Right ventricle myocardium inferior (tissue), 1 donor: ENCODE results near the gene ATP1A1. TPM values are rescaled to one million over a fixed set of nuclear protein-coding genes. Genes with fewer than 3 reads are reported as not detected.

Source experiments
- ATAC-seq: fragments of 200-7000 bp; cut with Tn5 transposase; one replicate; pipeline ENCODE4 v1.9.1; 2020; ENCODE audit warnings: mild to moderate bottlenecking, moderate library complexity
- DNase-seq: peaks from one replicate; pipeline ENCODE4 v3.0.0; 2021; ENCODE audit errors: missing footprints
- intact Hi-C: fragments of 100-400 bp; cut with DNase I; formaldehyde crosslinking; loops from one replicate; pipeline ENCODE4 v1.11.0; 2022
- total RNA-seq: library from RNA; stranded (reverse); fragmentation: NEBNext Ultra II Directional; extraction: Animal tissue kit (Norgen Biotek cat#: 25700); gene quantifications from one replicate; pipeline ENCODE4 v1.2.1, GENCODE V29; 2021
- donor health status: DM: no; HTN: yes; CAD: no; lungs with severe emphysema.

ATP1A1 gene
- total RNA-seq, 1 donor from 2014 or later = 298 TPM

DNA sequence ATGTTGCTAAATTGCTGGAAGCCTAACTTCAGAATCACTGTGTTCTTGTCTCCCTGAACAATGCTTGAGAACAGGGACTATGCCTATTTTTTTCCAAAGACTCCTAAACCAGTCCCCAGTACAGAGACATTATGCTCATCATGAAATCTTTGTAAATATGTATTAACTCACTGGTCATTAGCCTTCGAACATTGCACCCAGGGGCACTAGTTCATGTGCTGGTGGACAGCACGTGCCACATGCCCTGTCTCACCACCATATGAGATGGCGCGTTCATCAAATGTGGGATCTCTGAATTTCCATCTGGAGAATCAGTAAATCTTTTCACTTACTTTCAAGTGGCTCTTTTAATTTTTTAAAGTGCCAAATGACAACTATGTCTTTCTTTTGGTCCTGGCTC, 11.0 kb upstream of the ATP1A1 start:
- DNase-seq = no peak
- intact Hi-C loops = no loop called here
- ATAC-seq = no peak

DNA sequence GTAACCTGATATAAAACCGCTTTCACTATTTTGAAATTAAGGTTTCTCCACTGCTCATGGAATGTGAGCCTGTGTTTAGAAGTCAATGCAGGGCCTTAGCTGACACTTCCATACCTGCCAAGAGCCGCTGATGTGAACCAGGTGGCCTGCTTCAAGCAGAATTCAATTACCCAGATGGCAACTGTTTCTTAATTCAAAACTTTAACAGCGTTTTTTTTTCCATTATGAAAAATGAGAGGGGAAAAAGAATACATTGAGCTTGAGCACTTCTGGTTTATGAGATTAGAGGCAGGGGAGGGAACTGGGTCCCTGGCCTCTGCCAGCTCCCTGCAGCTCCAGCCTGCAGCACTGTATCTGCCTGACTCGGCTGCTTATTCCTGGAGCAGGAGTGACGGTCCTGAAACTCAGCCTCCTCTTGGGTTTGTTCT, 7.7 kb upstream of the ATP1A1 start:
- intact Hi-C loops = no loop called here
- ATAC-seq = peak; percentile 66
- no peak for DNase-seq

DNA sequence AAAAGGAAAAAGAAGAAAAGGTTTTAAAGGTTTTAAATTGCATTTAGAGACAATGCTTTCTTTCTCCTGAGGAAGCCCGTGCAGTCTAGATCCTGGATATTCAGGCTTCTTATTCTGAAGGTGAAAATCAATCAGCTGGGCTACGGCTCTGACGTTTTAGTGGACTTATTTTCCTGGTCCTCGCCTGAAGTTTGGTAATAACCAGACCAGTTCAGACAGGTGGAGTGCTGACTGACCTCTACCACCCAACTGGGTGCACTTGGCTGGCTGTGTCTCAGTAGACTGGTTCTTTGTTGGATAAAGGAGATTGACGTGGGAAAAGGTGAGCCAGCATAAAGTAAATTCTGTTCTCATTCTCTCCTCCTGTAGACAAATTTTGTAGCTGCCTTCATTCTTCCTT, 7.2 kb upstream of the ATP1A1 start:
- ATAC-seq (no peak), DNase-seq (no peak)
- intact Hi-C loops = no loop called here

DNA sequence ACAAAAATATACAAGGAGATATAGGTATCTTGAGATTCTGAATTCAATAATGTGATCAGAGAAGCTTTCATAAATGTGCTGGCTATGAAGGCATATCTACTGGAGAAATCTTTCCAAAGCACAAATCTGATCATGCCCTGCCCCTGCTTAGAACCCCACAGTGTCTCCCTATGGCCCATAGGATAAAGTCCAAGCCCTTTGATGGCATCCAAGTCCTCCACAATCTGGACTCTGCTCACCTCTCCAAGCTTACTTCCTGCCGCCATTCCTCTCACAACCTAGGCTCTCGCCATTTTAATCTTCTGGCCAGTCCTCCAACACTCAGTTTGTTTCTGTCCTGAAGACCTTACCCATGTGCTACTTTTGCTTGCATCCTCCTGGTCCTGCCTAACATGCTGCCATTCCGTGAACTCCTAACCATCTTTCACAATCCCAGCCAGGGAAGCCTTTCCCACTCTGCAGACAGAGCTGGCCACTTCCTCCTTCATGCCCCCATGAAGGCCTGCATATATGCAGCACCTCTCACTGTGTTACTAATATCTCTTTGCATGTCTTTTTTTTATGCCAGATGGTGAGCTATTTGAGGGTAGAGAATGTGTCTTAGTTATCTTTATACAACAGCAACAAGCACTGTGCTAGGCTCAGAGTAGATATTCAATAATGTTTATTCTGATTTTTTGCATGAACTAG, 5.6 kb upstream of the ATP1A1 start:
- intact Hi-C loops = no loop called here
- DNase-seq (no peak), ATAC-seq (no peak)

DNA sequence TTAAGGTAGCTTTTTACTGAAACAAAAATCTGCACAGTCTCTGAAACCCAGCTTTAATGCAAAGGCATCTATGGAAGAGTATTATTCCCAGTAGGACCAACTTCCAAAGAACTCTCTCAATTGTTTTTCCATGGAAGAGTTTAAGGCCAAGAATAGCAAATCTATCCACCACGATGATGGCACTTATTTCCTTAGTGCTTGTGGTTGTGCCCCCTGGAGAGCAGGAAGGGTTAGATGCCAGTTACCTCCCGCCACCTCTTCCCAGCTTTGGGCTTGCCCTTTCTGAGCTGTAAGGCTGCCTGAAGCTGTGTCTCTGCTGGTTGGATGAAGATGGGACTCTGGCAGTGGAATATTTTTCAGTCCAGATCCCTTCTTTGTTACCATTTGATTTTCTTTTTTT, 4.8 kb upstream of the ATP1A1 start:
- no peak for ATAC-seq
- DNase-seq = no peak
- intact Hi-C loops = no loop called here

DNA sequence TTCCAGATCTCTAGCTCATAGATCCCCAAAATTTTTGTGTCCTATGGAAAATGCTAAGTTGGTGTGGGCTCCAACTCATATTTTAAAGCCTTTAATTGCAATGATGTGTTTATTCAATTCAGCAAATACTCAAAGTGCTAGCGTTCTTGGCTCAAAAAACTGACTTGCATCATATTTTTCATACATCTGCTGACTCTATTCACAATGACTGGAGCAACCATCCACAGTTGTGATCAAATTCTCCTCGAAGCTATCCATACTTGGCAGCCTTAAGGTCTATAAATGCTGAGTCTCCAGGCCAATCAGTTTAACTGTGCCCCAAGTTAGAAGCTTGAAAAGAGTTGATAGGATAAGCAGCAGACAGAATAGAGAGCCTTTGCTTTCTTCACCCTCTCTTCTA, 2.9 kb upstream of the ATP1A1 start:
- DNase-seq (no peak), ATAC-seq (no peak)
- intact Hi-C loops = loop anchor here (5.0 kb wide), 2 partner anchors 203 to 233 kb away; no protein-coding TSS in a partner anchor

DNA sequence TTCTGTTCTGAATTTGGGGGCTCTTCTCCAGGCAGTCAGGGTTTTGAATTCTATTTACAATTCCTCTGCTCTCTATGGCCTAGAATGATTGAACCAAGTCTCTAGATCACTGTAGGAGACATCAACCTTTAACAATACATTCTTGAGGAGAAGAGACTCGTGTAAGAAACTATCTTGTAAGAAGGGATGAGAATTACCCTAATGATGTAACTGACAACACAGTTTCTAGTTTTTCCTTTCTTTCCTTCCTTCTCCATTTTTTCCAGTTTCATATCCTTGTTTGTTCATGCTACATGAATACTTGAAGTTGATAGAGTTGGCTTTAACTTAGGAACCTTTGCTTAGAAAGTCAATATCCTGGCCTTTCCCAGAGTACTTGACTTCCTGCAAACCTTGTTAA, 1.3 kb upstream of the ATP1A1 start:
- ATAC-seq = no peak
- no peak for DNase-seq
- intact Hi-C loops = loop anchor here (5.0 kb wide), 2 partner anchors 204 to 234 kb away; no protein-coding TSS in a partner anchor

DNA sequence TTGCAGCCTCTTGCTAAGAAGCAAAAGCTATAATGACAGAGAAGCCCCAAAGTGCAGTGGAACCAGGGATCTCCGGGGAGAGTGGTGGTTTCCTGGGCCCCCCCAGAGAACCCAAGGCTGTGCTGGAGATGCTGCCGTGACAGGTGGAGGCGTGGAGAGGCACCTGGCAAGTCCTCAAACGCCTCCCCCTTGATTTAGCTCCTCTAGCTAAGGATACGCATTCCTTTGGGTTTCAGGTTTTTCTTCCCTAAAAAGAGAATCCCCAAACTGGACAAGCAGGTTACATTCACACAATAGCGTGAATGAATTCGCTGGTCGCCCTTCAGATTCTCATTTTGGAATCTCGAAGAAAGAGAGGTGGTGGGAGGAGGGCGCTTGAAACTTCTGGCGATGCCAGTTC, 853 bp upstream of the ATP1A1 start:
- DNase-seq (no peak), ATAC-seq (no peak)
- intact Hi-C loops = loop anchor here (5.0 kb wide), 2 partner anchors 205 to 235 kb away; no protein-coding TSS in a partner anchor

DNA sequence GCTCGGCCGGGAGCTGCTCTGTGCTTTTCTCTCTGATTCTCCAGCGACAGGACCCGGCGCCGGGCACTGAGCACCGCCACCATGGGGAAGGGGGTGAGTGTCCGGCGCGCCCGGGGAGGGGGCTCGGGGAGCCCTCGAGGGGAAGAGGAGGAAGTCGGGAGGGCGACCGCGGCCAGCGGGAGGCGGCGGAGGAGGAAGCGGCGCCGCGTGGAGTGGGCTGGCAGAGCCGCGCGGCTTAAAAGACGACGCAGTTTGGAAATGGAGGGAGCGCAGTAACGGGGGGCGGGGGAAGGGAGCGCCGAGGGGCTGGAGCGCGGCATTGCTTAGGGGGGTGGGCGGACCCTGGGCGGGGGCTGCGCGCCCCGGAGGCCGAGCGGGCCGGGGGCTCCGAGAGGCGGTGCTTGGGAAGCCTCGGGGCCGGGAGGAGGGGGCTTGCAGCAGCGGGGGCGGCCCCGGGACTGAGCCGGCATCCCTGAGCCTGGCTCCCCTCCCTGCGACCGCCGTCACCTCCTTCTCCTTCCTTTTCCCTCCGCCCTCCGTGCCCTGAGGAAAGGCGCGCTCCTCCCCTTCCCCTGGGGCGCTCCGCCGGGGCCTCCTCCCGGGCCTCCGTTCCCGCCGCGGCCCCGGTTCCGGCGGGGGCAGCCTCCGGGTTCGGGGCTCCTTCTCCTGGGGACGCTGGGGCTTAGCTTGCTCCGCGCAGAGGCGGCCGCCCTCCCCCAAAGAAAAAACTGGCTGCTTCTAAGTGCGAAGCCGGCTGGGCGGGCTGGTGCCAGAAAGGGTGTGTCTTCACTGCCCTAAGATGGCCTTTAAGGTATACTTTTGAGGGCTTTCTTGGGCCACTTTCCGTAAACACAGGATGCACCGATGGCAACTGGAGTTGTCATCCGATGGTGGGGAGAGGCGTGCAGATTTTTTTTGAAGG, 648 bp downstream of the ATP1A1 start:
- intact Hi-C loops = loop anchor here (5.0 kb wide), 2 partner anchors 206 to 236 kb away; no protein-coding TSS in a partner anchor
- DNase-seq (peak; percentile 88), ATAC-seq (peak; percentile 32)

DNA sequence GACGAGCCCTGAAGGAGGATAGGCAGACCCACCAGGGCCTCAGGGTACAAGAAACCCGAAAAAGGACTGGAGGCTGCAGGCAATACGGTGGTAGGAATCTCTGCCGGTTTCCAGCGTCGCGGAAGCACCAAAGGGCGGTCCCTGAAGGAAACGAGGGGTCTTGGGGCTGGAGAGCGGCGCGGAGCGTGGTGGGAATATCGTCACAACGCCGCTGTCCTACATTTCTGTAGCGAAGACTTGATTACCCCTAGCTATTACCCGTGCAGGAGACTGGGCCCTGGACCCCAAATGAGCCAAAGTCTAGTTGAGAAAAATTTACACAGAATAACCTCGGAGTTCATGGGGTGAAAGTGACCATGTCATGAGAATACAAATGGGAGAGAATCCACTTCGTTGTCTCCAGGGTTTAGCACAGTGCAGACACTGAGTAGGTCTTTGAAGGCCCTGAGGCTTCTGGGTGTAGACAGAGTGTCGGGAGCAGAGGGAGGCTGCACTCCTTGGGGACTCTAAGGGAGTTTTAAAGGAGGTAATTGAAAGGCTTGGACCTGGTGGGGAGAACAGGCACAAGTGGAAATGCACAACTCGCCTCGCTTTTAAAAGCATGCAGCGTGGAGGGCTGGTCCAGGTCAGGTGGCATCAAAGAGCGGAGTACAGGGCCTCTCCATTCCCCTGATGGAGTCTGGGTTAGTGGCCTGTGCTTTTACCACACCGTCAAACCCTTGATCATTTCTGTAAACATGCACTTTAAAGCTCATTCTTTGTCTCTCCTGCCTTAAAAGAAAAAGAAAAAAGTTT, 1.5 kb downstream of the ATP1A1 start:
- DNase-seq = peak; percentile 61
- intact Hi-C loops = loop anchor here (5.0 kb wide), 2 partner anchors 207 to 237 kb away; no protein-coding TSS in a partner anchor
- no peak for ATAC-seq

DNA sequence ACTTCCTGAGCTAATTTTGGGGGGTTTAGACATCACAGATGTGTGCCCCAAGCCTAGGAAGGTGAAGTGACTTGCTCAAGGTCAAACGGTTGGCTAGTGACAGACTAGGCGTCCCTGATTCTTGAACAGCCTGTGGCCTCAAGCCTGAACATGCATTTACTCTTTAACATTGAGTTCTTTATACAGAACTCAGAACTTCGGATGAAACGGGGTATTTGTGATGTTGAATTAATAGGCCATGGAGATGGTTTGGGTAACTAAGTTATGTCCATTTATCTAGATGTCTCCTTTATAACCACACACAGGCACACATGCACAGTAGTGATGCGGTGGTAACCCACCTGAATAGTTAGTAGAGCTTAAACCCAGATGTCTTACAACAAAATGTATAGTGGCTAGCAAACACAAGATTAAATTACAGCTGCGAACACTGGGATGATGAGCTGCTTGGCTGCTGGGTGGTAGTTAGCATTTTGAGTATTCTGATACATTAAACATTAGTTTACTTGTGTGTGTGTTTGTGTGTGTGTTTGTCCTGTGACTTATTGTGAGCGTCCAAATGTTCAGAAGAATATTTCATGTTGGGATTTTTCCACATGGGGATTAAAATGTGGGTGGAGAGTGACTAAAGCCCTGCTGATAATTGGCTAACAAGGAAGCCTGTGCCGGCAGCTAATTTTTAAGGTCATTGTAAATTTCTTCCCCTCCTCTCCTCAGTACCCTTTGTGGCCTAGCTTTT, 2.3 kb downstream of the ATP1A1 start:
- no peak for ATAC-seq
- intact Hi-C loops = no loop called here

DNA sequence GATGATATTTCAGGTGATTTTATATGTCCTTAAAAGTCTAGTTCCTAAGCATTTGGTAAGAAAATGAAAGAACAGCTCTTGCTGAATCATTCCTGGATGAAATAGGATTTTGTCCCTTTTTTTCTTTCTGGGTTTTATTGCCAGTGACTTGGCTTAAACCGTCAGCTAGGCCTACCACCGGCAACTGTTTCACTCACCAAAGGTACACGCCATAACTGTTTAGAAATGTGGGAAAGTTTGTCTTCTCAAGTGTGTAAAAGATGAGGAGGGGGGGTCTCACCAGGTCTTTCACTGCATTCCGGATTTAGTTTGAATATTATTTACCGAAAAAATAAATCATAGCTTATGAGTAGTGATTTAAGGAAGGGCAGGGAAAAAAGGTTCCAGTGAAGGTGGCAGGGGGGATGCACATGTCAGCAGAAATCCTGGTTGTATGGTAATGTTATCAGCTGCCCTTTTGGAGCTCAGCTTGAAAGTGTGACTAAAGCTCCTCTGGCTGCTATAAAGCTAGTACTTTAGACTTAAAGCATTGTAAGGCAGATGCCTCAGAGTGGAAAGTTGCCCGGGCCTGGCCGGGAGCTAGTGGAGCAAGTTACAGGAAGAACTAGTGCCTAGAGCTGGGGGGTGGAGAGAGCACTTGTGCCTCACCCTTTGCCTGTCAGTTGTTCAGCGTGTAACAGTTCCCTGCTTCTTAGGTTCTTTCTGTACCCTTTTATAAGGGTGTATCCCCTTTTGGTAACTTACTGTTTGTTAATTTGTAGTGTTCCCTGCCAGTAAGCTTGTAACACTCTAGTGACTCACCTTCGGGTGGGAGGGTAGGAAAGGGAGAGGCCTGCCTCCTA, 3.1 kb downstream of the ATP1A1 start:
- intact Hi-C loops = loop anchor here (2.0 kb wide), 2 partner anchors 39 to 101 kb away; no protein-coding TSS in a partner anchor
- DNase-seq (peak; percentile 83), ATAC-seq (peak; percentile 30)

More for the DNA sequence above, 2.3 kb downstream of the ATP1A1 start:
- no peak for DNase-seq

DNA sequence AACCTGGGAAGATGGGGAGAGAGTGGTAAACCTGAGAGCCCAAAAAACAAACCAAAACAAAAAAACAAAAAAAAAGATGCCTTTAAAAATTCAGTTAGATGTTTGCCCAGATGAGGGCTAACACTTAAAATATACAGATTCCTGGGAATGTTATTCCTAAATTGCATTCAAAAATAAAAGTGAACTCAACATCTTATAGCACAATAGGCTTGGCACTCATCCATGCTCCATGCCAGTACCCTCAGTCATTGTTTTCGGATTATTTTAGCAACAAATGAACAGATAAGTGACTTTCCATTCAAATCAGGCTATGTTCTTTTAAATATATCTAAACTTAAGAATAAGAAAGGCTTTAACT, 3.7 kb downstream of the ATP1A1 start:
- intact Hi-C loops = loop anchor here (2.0 kb wide), 2 partner anchors 38 to 100 kb away; no protein-coding TSS in a partner anchor
- DNase-seq = no peak
- ATAC-seq = no peak

DNA sequence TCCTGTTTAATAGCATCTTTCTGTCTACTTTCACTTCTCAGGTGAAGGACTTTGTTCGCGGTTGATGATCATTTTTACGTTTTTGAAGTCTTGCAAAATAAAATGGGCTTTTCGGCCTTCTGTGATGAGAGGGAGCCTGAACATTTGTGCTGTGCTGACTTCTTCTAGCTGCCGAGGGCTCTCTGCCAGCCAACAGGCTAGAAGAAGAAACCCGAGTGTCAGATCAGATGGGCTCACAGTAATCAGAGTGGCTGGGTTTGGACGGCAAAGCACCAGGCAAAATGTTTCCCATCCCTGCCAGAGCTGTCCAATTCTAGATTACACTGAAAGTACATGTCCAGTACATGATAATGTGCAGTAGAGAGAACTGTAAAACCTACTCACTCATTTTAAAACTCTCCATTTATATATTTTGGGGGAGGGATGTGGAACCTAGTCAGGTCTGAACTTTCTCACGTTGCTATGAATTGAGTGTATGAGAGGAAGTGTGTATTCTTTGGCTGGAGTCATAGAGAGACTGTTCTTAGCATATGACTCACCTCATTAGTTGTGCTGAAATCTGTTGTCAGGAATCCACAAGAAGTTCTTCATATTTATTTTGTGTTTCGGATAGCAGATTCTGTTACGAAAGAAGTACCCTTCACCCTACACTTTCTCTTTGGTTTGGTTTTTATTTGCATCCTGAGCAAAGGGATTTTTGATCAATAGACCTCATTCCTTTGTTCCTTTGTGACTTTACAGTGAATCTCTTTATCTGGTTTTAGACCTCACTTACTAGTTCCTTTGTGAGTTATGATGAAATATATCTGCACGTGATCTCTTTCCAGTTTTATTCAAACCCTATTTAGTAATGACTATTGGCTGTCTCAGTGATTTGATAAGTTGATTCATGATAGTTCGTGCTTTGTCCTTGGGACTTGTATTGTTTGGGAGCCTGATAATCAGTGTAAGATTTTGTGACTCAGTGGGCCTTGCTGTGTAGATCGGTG, 4.8 kb downstream of the ATP1A1 start:
- DNase-seq (peak; percentile 87), ATAC-seq (peak; percentile 52)
- intact Hi-C loops = loop anchor here (2.0 kb wide), 2 partner anchors 37 to 99 kb away; no protein-coding TSS in a partner anchor

DNA sequence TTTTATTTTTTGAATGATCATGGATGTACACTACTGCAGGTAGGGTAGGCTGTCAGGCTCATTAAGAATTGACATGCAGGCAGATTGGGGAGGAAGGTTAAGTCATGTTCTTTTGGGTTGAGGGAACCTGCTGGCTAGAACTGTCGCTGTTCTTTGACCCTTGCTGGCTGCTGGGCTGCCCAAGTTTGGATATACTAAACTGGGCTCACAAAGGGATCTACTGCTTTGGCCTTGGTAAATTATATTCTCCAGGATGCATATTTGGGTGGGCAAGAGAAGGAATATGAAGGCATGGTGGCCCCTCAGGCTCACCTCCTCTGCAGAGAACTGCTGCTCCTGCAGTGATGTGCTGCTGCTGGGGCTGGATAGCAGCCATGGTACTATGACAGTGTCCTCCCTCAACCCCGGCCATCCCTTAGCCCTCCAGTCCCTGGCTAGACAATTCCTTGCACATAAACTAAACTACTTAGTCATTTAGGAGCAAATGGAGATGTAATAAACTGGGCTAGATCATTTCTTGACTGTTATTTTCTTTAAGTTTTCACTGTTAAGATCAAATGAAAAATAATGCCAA, 6.1 kb downstream of the ATP1A1 start:
- DNase-seq = no peak
- intact Hi-C loops = no loop called here
- no peak for ATAC-seq
